Right renal pelvis (tissue), 4 donors: ENCODE measurements around the gene PTPN4. TPM values are rescaled to one million over a fixed set of nuclear protein-coding genes. Genes with fewer than 3 reads are reported as not detected.

Source experiments
- DNase-seq, 4 donors: peaks; one replicate each; pipeline ENCODE4 v3.0.0-alpha.2; 2013; ENCODE audit warnings: low read depth in 4 of 4, low spot score in 3 of 4, missing footprints in 1 of 4
- polyA plus RNA-seq, 4 donors: library from polyadenylated mRNA; unstranded; fragments of 120-200 nt; gene quantifications; one replicate each; pipeline ENCODE4 v1.2.1, GENCODE V29; 2013; ENCODE audit not compliant: insufficient read length in 4 of 4

PTPN4 gene
- 10 to 100 TPM; 19.0 to 25.6 (median 23.7) TPM for polyA plus RNA-seq

- DNase-seq: peak; percentile 89 to 95 (median 94)
Observed at GRCh38 chr2:119759451-119760236, at the start of gene PTPN4. Gene PTPN4, plus strand, starts transcription at chr2:119759922. Its CDS starts 49,932 bp downstream, at chr2:119809854.

GRCh38 chr2:119710281-119710680 lies 49.4 kb upstream of the PTPN4 start:
- no peak for DNase-seq

GRCh38 chr2:119711352-119711751 lies 48.4 kb upstream of the PTPN4 start:
- DNase-seq: no peak

- DNase-seq: no peak
Observed at GRCh38 chr2:119712571-119712970, 47.2 kb upstream of the PTPN4 start.

- no peak for DNase-seq
Observed at GRCh38 chr2:119713819-119714490, 45.8 kb upstream of the PTPN4 start.

GRCh38 chr2:119715409-119716283 lies 44.1 kb upstream of the PTPN4 start:
- no peak for DNase-seq

GRCh38 chr2:119716284-119716672 lies 43.4 kb upstream of the PTPN4 start:
- no peak for DNase-seq

- DNase-seq: no peak
Observed at GRCh38 chr2:119718501-119719260, 41.0 kb upstream of the PTPN4 start.

GRCh38 chr2:119719261-119719627 lies 40.5 kb upstream of the PTPN4 start:
- no peak for DNase-seq

- no peak for DNase-seq
Observed at GRCh38 chr2:119721043-119721442, 38.7 kb upstream of the PTPN4 start.

- DNase-seq: no peak
Observed at GRCh38 chr2:119721462-119721861, 38.3 kb upstream of the PTPN4 start.

GRCh38 chr2:119721904-119722303 lies 37.8 kb upstream of the PTPN4 start:
- DNase-seq: no peak

- no peak for DNase-seq
Observed at GRCh38 chr2:119723186-119723585, 36.5 kb upstream of the PTPN4 start.

GRCh38 chr2:119723784-119724467 lies 35.8 kb upstream of the PTPN4 start:
- DNase-seq: no peak

- no peak for DNase-seq
Observed at GRCh38 chr2:119724656-119725485, 34.9 kb upstream of the PTPN4 start.

GRCh38 chr2:119727493-119727892 lies 32.2 kb upstream of the PTPN4 start:
- DNase-seq: no peak

GRCh38 chr2:119728421-119728820 lies 31.3 kb upstream of the PTPN4 start:
- DNase-seq: no peak

GRCh38 chr2:119730671-119731177 lies 29.0 kb upstream of the PTPN4 start:
- no peak for DNase-seq

- no peak for DNase-seq
Observed at GRCh38 chr2:119731983-119732382, 27.7 kb upstream of the PTPN4 start.
